Muscle layer of colon (tissue), 2 donors: ENCODE data around the gene ITGA8.
"Not testable (repeated sequence)": the region's sequence is repeated elsewhere in the genome, so short reads cannot be mapped to it uniquely, and the experiment has no call there.

Experiments
- H3K27ac ChIP-seq: one replicate; pipeline ENCODE4 v1.7.0; 2013; ENCODE audit warnings: low read depth, mild to moderate bottlenecking, low read length, moderate library complexity
- H3K27me3 ChIP-seq, 2 donors: one replicate each; pipeline ENCODE4 v1.7.0; 2013; ENCODE audit warnings: low read length in 2 of 2, mild to moderate bottlenecking in 2 of 2; ENCODE audit not compliant: insufficient read depth in 2 of 2, control insufficient read depth in 1 of 2
- H3K36me3 ChIP-seq: one replicate; pipeline ENCODE4 v1.7.0; 2013; ENCODE audit warnings: mild to moderate bottlenecking, low read length; ENCODE audit not compliant: insufficient read depth
- H3K4me1 ChIP-seq: one replicate; pipeline ENCODE4 v1.7.0; 2013; ENCODE audit warnings: mild to moderate bottlenecking, low read length; ENCODE audit not compliant: insufficient read depth
- H3K4me3 ChIP-seq, 2 donors: one replicate each; pipeline ENCODE4 v1.7.0; 2013; ENCODE audit warnings: low read length in 2 of 2, low read depth in 1 of 2, mild to moderate bottlenecking in 1 of 2, moderate library complexity in 1 of 2
- H3K9ac ChIP-seq: one replicate; pipeline ENCODE4 v1.7.0; 2013; ENCODE audit warnings: low read length
- H3K9me3 ChIP-seq: one replicate; pipeline ENCODE4 v1.7.0; 2013; ENCODE audit warnings: mild to moderate bottlenecking, low read length
- donor health status: abdominal sarcoma.
- donor health status: Adenocarcinoma of cecum.

ITGA8 gene

DNA sequence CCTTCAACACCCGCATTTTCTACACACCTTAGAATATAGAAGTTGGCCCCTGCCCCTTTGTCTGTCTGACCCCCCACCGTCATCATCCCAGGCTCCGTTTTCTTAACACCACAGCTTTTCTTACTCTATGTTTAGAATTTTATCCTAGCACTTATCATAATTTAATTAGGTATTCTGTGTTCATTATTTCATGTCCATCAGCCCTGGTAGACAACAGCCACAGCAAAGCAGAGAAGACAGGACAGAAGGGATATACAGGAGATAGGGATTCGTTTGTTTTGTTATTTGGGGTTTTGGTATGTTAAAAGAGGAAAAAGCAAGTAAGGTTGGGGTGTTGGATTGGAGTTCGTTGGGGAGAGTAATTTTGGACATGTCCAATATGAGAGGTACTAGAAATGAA is 48.8 kb downstream of the ITGA8 start:
- H3K9ac ChIP-seq: no peak overlapping the region
- H3K27ac ChIP-seq: no peak overlapping the region
- no peaks in the 10 kb centered on the region for H3K9me3 ChIP-seq
- H3K4me1 ChIP-seq: no peaks in the 10 kb centered on the region
- no peaks in the 10 kb centered on the region for H3K36me3 ChIP-seq
- H3K27me3 ChIP-seq: no peaks in the 10 kb centered on the region
- no peak overlapping the region for H3K4me3 ChIP-seq

DNA sequence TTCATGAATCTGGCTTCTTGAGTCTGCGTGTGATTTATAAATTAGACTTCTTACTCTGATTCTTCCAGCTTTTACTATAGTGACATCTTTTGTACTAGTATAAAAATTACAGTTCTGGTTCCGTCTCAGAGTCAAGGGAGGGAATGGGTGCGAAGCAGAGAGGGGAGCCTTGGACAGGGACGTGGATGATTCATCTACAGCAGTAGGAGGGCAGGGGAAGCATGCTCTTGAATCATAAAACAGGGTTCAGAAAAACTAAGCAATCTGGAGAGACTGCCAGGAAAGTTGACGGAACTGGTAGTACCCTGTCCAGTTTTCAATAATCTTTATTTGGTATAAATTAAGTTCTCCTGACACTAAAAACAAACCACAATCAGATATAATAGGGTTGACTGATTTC is 58.1 kb downstream of the ITGA8 start:
- Histone ChIP-seq H3K9me3 (no peaks in the 10 kb centered on the region), H3K4me3 (no peak overlapping the region), H3K9ac (no peak overlapping the region), H3K4me1 (no peaks in the 10 kb centered on the region), H3K27ac (no peak overlapping the region), H3K36me3 (no peaks in the 10 kb centered on the region), H3K27me3 (no peaks in the 10 kb centered on the region)

DNA sequence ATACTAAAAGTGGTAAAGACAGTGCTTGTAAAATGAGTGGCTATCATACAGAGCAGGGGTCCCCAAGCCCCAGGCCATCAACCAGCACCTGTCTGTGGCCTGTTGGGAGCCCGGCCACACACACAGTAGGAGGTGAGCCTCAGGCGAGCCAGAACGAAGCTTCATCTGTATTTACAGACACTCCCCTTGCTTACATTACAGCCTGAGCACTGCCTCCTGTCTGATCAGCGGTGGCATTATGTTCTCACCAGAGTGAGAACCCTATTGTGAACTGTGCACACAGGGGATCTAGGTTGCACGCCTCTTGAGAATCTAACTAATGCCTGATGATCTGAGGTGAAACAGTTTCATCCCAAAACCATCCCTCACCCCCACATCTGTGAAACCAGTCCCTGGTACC is 58.7 kb downstream of the ITGA8 start:
- no peak overlapping the region for H3K9ac ChIP-seq
- no peaks in the 10 kb centered on the region for H3K36me3 ChIP-seq
- no peaks in the 10 kb centered on the region for H3K4me1 ChIP-seq
- H3K9me3 ChIP-seq: no peaks in the 10 kb centered on the region
- no peak overlapping the region for H3K27ac ChIP-seq
- H3K27me3 ChIP-seq: no peaks in the 10 kb centered on the region
- H3K4me3 ChIP-seq: no peak overlapping the region

- no peak overlapping the region for H3K4me3 ChIP-seq
- H3K27ac ChIP-seq: no peak overlapping the region
Measured at GRCh38 chr10:15658069-15658702, 61.5 kb downstream of the ITGA8 start.

GRCh38 chr10:15652757-15653156 is 67.0 kb downstream of the ITGA8 start:
- no peaks in the 10 kb centered on the region for H3K36me3 ChIP-seq
- no peak overlapping the region for H3K9ac ChIP-seq
- H3K4me1 ChIP-seq: no peaks in the 10 kb centered on the region
- no peaks in the 10 kb centered on the region for H3K27me3 ChIP-seq
- H3K27ac ChIP-seq: no peak overlapping the region
- no peak overlapping the region for H3K4me3 ChIP-seq
- no peaks in the 10 kb centered on the region for H3K9me3 ChIP-seq

More at GRCh38 chr10:15658069-15658702, 61.5 kb downstream of the ITGA8 start:
- no peak overlapping the region for H3K9ac ChIP-seq
- no peaks in the 10 kb centered on the region for H3K9me3 ChIP-seq
- no peaks in the 10 kb centered on the region for H3K27me3 ChIP-seq
- no peaks in the 10 kb centered on the region for H3K36me3 ChIP-seq
- no peaks in the 10 kb centered on the region for H3K4me1 ChIP-seq

DNA sequence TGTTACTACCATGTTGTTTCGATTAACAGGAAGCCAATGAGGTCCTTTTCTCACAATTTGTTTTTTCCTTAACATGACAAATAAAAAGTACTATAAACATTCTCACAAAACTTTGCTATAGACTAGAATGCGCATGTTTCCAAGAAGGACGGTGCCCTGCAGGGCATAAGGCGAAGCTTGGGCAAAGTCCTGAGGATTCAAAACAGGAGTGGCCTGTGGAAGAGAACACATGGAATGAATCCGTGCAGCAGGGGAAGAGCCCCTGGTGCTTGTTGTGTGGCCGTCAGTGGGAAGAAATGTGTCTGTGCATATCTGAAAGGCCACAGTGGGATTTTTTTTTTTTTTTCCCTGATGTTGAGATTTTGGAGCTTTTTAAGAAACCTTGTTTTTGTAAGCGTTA is 67.6 kb downstream of the ITGA8 start:
- Histone ChIP-seq H3K9me3 (no peaks in the 10 kb centered on the region), H3K4me3 (no peak overlapping the region), H3K27ac (no peak overlapping the region), H3K36me3 (no peaks in the 10 kb centered on the region), H3K4me1 (no peaks in the 10 kb centered on the region), H3K9ac (no peak overlapping the region), H3K27me3 (no peaks in the 10 kb centered on the region)

GRCh38 chr10:15651175-15651574 is 68.5 kb downstream of the ITGA8 start:
- Histone ChIP-seq H3K9me3 (no peaks in the 10 kb centered on the region), H3K9ac (no peak overlapping the region), H3K27ac (no peak overlapping the region)

DNA sequence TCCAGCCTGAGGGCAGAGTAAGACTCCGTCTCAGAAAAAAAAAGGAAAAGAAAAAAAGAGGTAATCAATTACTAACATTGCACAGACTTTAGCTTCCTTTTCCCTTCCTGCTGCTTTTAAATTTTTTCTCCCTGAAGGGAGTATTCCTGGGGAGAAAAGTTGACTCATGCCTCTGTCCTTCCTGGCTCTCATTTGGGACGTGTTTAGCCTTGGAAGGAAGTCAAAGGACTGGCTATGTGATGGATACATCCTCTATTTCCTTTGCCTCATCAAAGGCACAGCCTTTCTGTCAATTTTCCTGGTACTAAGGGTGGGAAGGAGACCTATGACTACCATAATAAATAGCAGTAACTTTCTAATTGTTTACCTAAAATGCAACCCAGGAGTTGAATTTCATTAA is 77.6 kb downstream of the ITGA8 start:
- Histone ChIP-seq H3K4me1 (no peaks in the 10 kb centered on the region), H3K27ac (no peak overlapping the region), H3K9me3 (no peaks in the 10 kb centered on the region), H3K9ac (no peak overlapping the region), H3K4me3 (no peak overlapping the region), H3K36me3 (no peaks in the 10 kb centered on the region), H3K27me3 (no peaks in the 10 kb centered on the region)

More at GRCh38 chr10:15651175-15651574, 68.5 kb downstream of the ITGA8 start:
- no peak overlapping the region for H3K4me3 ChIP-seq
- no peaks in the 10 kb centered on the region for H3K36me3 ChIP-seq
- no peaks in the 10 kb centered on the region for H3K27me3 ChIP-seq
- no peaks in the 10 kb centered on the region for H3K4me1 ChIP-seq

DNA sequence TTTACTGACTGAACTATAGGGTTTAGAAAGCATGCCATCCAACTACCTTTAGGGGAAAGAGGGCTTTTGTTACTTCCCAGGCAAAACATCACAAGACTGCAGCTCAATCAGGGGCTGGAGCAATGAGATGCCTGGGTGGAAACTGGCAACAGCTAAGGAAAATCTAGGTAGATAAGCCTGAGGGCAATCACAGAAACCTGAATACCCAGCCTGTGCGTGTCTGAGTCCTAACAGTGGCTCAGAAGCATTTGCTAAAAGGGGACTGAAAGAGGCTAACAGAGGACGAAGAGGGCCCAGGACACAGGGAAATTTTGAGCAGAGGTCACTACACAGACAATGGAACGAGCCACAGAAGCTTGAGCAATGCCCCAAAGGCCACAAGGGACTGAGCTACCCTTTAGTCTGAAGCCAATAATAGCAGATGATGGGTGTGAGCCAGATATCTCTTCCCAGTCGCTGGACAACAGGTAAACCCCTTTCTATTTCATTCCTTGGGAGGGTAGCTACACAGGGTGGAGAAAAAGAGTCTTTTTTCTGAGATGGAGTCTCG is 79.1 kb downstream of the ITGA8 start:
- H3K9me3 ChIP-seq: no peaks in the 10 kb centered on the region
- no peak overlapping the region for H3K4me3 ChIP-seq
- H3K4me1 ChIP-seq: no peaks in the 10 kb centered on the region
- no peaks in the 10 kb centered on the region for H3K36me3 ChIP-seq
- no peaks in the 10 kb centered on the region for H3K27me3 ChIP-seq
- no peak overlapping the region for H3K9ac ChIP-seq
- H3K27ac ChIP-seq: no peak overlapping the region

DNA sequence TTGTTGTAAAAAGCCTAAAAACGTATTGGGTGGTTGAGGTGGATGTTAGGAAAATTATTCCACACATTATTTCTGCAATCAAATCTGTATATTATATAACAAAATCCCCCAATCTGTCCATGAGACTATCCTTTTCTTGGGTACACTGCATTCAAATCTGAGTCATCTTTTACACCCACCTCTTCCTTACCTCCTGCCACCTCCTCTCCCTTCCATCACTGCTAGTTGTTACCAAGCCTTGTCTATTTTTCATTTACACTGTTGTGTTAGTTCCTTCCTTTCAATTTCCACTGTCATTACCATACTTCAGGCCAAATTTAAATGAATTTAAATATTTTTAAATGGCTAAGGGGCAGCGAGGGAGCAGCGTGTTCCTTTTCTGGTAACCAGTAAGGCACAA is 83.3 kb downstream of the ITGA8 start:
- H3K9me3 ChIP-seq: no peaks in the 10 kb centered on the region
- H3K9ac ChIP-seq: no peak overlapping the region
- no peak overlapping the region for H3K4me3 ChIP-seq
- no peaks in the 10 kb centered on the region for H3K36me3 ChIP-seq
- H3K27me3 ChIP-seq: no peaks in the 10 kb centered on the region
- H3K4me1 ChIP-seq: no peaks in the 10 kb centered on the region
- H3K27ac ChIP-seq: no peak overlapping the region

DNA sequence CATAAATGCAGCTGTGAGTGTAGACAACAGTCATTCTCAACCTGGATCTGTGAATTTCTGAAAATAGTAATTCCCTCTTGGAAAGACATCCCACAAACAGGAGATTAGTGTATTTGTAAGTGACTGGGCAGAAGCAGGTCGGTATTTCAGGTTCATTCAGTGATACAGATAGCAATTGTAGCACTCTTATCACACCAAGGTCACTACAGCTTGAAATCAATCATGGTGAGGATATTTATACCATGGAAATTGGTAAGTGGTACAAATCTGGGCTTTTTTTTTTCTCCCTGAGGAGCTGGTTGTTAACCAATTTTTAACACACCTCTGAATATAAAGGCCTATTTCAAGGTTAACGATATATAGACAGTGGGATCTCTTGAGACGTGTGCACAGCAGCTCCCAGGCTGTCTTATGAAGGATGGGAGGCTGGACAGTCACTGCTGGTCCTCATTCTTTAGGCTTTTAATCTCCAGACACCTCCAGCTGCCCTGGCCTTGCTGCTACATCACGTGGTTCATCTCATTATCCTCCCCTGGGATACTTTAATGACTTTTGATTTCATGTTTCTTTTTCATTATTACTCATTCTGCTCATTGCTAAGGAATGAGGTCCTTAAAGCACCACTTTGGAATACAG is 87.1 kb downstream of the ITGA8 start:
- Histone ChIP-seq H3K27ac (no peak overlapping the region), H3K9me3 (no peaks in the 10 kb centered on the region), H3K4me3 (no peak overlapping the region), H3K4me1 (no peaks in the 10 kb centered on the region), H3K9ac (no peak overlapping the region), H3K27me3 (no peaks in the 10 kb centered on the region), H3K36me3 (no peaks in the 10 kb centered on the region)

- not testable (repeated sequence) for H3K36me3 ChIP-seq, H3K27ac ChIP-seq
Measured at GRCh38 chr10:15631205-15631604, 88.5 kb downstream of the ITGA8 start.

More at GRCh38 chr10:15631205-15631604, 88.5 kb downstream of the ITGA8 start:
- H3K4me3 ChIP-seq, H3K27me3 ChIP-seq, H3K9ac ChIP-seq, H3K4me1 ChIP-seq, H3K9me3 ChIP-seq: not testable (repeated sequence)
